D341Med (cell line): ENCODE data around the gene BTBD7.

ENCODE experiments used
- DNase-seq: peaks from one replicate; pipeline ENCODE4 v3.0.0; 2012; ENCODE audit warnings: low spot score

The BTBD7 gene

GRCh38 chr14:93329965-93330608 lies 2.7 kb downstream of the BTBD7 start:
- no peak for DNase-seq

GRCh38 chr14:93328546-93328945 lies 4.3 kb downstream of the BTBD7 start:
- DNase-seq, result no peak

- DNase-seq, result no peak
Measured at GRCh38 chr14:93326196-93326595, 6.6 kb downstream of the BTBD7 start.

- no peak for DNase-seq
Measured at GRCh38 chr14:93323600-93324174, 9.1 kb downstream of the BTBD7 start.

- DNase-seq, result no peak
Measured at GRCh38 chr14:93322929-93323599, 9.8 kb downstream of the BTBD7 start.

- no peak for DNase-seq
Measured at GRCh38 chr14:93320489-93320888, 12.3 kb downstream of the BTBD7 start.

- no peak for DNase-seq
Measured at GRCh38 chr14:93319958-93320357, 12.9 kb downstream of the BTBD7 start.

- DNase-seq, result no peak
Measured at GRCh38 chr14:93319494-93319893, 13.3 kb downstream of the BTBD7 start.

GRCh38 chr14:93318927-93319326 lies 13.9 kb downstream of the BTBD7 start:
- no peak for DNase-seq

- DNase-seq, result no peak
Measured at GRCh38 chr14:93317875-93318807, 14.7 kb downstream of the BTBD7 start.

GRCh38 chr14:93317210-93317874 lies 15.5 kb downstream of the BTBD7 start:
- no peak for DNase-seq

- no peak for DNase-seq
Measured at GRCh38 chr14:93316716-93317115, 16.1 kb downstream of the BTBD7 start.

- no peak for DNase-seq
Measured at GRCh38 chr14:93315575-93315974, 17.3 kb downstream of the BTBD7 start.

- DNase-seq, result no peak
Measured at GRCh38 chr14:93311082-93311481, 21.8 kb downstream of the BTBD7 start.

- no peak for DNase-seq
Measured at GRCh38 chr14:93309427-93309966, 23.3 kb downstream of the BTBD7 start.

GRCh38 chr14:93308686-93309345 lies 24.0 kb downstream of the BTBD7 start:
- DNase-seq, result no peak

- no peak for DNase-seq
Measured at GRCh38 chr14:93306812-93307211, 26.0 kb downstream of the BTBD7 start.

- DNase-seq, result no peak
Measured at GRCh38 chr14:93305725-93306418, 27.0 kb downstream of the BTBD7 start.

GRCh38 chr14:93304771-93305170 lies 28.1 kb downstream of the BTBD7 start:
- DNase-seq, result no peak

GRCh38 chr14:93303659-93304058 lies 29.2 kb downstream of the BTBD7 start:
- DNase-seq, result peak; percentile 53
